ENCODE measurements around the gene PHLDB1. TPM values are rescaled to one million over a fixed set of nuclear protein-coding genes. Genes with fewer than 3 reads are reported as not detected.
A peak's percentile ranks its signal among the peaks of the same experiment; 100 is the strongest.
"Not testable (repeated sequence)": the region's sequence is repeated elsewhere in the genome, so short reads cannot be mapped to it uniquely, and the experiment has no call there.

Gene PHLDB1
- total RNA-seq, 2 donors from 2014 or later: 1.8 to 2.6 TPM

DNA sequence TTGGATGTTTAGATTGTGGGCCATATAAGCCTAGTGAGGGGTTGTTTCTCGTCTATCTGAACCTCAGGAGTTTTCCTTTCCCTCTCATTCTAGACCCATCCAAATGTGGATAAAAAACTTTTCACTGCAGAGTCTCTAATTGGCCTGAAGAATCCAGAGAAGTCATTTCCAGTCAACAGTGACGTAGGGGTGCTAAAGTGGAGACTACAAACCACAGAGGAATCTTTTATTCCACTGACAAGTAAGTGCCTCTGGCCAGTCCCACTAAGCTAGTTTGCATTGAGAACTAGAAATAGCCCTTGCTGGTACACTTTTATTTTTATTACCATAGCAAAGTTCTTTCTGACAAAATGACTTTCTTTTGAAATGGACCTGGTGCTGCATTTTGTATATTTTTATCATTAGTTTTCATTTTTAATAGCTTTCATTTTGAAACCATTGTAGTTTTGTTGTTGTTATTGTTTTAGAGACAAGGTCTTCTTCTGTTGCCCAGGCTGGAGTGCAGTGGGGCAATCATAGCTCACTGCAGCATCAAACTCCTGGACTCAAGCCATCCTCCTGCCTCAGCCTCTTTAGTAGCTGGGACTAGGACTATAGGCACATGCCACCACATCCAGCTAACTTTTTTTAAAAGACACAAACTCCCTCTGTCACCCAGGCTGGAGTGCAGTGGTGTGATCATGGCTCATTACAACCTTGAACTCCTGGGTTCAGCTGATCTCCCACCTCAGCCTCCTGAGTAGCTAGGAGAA lies 14.6 kb upstream of the PHLDB1 start:
- DNase-seq (no peak), ATAC-seq (no peak)
- H3K9me3 ChIP-seq (ENCODE audit: control insufficient read depth, low read length, poor library complexity, severe bottlenecking): no peaks in the 10 kb centered on the region
- peaks cover 4% of the 10 kb centered on the region for H3K36me3 Mint-ChIP-seq (ENCODE audit: low read depth)
- H3K27me3 Mint-ChIP-seq: no peaks in the 10 kb centered on the region
- H3K4me1 Mint-ChIP-seq: peaks cover 10% of the 10 kb centered on the region
- peak overlapping the region; percentile 24 for H3K27ac Mint-ChIP-seq
- no peak overlapping the region for H3K4me3 Mint-ChIP-seq

DNA sequence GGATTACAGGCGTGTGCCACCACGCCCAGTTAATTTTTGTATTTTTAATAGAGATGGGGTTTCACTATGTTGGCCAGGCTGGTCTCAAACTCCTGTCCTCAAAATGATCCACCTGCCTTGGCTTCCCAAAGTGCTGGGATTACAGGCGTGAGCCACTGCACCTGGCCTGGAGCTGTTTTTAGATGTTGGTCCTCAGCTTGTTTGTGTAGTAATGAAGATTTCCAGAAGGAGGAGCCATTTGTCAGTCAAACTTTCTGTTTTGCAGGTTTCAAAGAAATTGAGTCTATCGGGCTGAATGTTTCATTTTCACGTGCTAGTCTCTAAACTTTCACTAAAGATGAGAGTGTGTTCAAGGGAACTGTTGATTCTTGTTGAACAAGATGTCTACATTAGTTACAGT lies 12.4 kb upstream of the PHLDB1 start:
- not testable (repeated sequence) for H3K4me3 Mint-ChIP-seq; H3K27me3 Mint-ChIP-seq; H3K9me3 ChIP-seq (ENCODE audit: control insufficient read depth, low read length, poor library complexity, severe bottlenecking); H3K36me3 Mint-ChIP-seq (ENCODE audit: low read depth); DNase-seq
- peak; percentile 75 for ATAC-seq
- peaks cover 12% of the 10 kb centered on the region for H3K4me1 Mint-ChIP-seq
- peak overlapping the region; percentile 54 for H3K27ac Mint-ChIP-seq

DNA sequence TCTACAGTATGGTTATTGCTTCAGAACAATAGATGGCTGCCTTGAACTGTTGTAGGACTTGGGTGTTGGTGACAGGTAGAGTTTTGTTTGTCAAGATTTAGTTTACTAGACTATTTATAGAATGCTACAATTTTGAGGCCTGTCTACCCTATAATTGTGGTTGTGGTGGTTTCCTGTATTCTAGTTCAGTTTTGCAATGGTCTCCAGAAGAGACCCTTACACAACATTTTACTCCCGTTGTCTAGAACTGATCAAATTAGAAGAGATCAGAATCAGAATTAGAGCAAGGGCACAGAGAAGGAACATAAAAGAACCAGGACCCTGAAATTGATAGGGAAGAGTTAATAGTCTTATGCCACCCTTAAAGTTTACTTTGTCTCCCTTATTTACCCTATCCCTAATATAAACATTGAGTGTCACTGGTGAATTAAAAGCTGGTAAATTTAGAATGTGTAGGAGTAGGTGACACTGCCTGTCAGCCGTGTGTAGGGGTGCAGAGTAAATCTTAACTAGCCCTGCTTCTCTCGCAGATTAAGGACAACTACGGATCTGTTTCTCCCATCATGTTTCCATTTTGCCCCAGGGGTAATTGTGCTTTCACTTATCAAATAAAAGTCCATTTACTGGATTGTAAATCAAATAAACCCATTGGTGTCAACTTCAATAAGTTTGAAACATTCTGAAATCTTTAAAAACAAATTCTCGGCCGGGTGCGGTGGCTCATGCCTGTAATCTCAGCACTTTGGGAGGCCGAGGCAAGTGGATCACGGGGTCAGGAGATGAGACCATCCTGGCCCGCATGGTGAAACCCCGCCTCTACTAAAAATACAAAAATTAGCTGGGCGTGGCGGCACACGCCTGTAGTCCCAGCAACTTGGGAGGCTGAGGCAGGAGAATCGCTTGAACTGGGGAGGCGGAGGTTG lies 10.9 kb upstream of the PHLDB1 start:
- H3K9me3 ChIP-seq (ENCODE audit: control insufficient read depth, low read length, poor library complexity, severe bottlenecking): no peaks in the 10 kb centered on the region
- ATAC-seq (no peak), DNase-seq (no peak)
- H3K4me3 Mint-ChIP-seq: no peak overlapping the region
- no peak overlapping the region for H3K27ac Mint-ChIP-seq
- H3K4me1 Mint-ChIP-seq: peaks cover 12% of the 10 kb centered on the region
- no peaks in the 10 kb centered on the region for H3K27me3 Mint-ChIP-seq
- H3K36me3 Mint-ChIP-seq (ENCODE audit: low read depth): peaks cover 7% of the 10 kb centered on the region

DNA sequence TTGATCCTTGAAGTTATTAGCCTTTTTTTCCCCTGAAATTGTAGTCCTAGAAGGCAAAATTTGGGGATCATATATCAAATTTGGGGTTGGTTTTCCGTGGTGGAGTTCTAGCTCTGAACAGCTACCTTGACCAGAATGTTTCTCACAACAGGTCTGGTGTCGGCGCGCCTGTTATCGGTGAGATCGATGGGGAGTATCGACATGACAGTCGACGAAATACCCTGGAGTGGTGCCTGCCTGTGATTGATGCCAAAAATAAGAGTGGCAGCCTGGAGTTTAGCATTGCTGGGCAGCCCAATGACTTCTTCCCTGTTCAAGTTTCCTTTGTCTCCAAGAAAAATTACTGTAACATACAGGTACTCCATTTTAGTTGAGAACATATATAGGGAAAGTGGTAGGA lies 9.9 kb upstream of the PHLDB1 start:
- H3K9me3 ChIP-seq (ENCODE audit: control insufficient read depth, low read length, poor library complexity, severe bottlenecking): no peaks in the 10 kb centered on the region
- Mint-ChIP-seq H3K27ac (no peak overlapping the region), H3K27me3 (no peaks in the 10 kb centered on the region), H3K4me3 (no peak overlapping the region), H3K4me1 (peaks cover 14% of the 10 kb centered on the region), H3K36me3 (ENCODE audit: low read depth) (peaks cover 13% of the 10 kb centered on the region)
- DNase-seq: no peak
- no peak for ATAC-seq

DNA sequence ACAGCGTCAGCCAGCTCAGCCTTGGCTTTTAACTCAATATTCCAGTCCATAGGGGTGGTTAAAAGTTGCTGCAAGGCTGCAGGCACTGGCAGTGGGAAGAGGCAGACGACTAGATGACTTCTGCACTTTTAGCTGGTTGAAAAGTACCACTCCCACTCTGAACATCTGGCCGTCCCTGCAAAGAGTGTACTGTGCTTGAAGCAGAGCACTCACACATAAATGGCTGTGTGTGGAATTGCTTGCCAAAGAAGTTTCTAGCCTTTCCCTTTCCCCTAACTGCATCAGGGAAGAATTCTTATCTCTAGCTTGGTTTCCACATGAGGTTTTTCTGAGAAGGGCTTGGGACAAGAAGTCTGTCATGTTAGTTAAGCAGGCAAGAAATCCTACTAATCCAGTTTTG lies 5.1 kb upstream of the PHLDB1 start:
- H3K9me3 ChIP-seq (ENCODE audit: control insufficient read depth, low read length, poor library complexity, severe bottlenecking): no peaks in the 10 kb centered on the region
- DNase-seq (no peak), ATAC-seq (no peak)
- peaks cover 8% of the 10 kb centered on the region for H3K4me1 Mint-ChIP-seq
- peaks cover 9% of the 10 kb centered on the region for H3K36me3 Mint-ChIP-seq (ENCODE audit: low read depth)
- no peak overlapping the region for H3K4me3 Mint-ChIP-seq
- no peak overlapping the region for H3K27ac Mint-ChIP-seq
- H3K27me3 Mint-ChIP-seq: no peaks in the 10 kb centered on the region

DNA sequence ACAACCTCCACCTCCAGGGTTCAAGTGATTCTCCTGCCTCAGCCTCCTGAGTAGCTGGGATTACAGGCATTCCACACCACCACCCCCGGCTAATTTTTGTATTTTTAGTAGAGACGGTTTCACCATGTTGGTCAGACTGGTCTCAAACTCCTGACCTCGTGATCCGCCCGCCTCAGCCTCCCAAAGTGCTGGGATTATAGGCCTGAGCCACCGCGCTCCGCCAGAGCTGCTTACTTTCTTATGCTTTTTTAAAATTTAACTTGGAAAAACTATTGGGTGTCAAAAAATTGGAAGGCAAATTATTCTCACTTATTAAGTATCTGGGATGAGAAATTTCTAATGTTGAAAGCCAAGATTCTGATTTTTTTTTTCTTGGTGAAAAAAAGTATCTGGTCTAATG lies 3.7 kb upstream of the PHLDB1 start:
- H3K27ac Mint-ChIP-seq; DNase-seq; H3K4me3 Mint-ChIP-seq; H3K27me3 Mint-ChIP-seq; ATAC-seq; H3K9me3 ChIP-seq (ENCODE audit: control insufficient read depth, low read length, poor library complexity, severe bottlenecking): not testable (repeated sequence)
- peaks cover 11% of the 10 kb centered on the region for H3K4me1 Mint-ChIP-seq
- H3K36me3 Mint-ChIP-seq (ENCODE audit: low read depth): peaks cover 11% of the 10 kb centered on the region

DNA sequence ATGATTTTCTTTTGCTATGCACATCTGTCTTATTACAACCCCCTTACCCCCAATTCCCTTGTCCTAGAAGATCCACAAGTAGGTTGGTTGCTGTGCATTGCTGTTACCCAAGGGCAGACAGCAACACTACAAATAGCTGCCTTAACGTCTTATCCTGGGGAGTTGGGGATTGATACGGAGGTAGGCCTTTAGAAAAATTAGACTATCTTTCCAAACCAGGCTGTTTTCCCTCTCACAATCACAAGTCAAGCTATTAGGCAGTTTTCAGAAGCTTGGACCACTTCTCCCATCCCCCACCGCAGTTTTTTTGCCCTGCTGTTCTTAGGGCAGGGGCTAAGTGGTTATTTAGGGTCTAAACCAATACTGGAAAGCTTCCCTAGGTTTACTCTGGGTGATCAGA lies 2.8 kb upstream of the PHLDB1 start:
- no peak overlapping the region for H3K4me3 Mint-ChIP-seq
- H3K36me3 Mint-ChIP-seq (ENCODE audit: low read depth): peaks cover 18% of the 10 kb centered on the region

DNA sequence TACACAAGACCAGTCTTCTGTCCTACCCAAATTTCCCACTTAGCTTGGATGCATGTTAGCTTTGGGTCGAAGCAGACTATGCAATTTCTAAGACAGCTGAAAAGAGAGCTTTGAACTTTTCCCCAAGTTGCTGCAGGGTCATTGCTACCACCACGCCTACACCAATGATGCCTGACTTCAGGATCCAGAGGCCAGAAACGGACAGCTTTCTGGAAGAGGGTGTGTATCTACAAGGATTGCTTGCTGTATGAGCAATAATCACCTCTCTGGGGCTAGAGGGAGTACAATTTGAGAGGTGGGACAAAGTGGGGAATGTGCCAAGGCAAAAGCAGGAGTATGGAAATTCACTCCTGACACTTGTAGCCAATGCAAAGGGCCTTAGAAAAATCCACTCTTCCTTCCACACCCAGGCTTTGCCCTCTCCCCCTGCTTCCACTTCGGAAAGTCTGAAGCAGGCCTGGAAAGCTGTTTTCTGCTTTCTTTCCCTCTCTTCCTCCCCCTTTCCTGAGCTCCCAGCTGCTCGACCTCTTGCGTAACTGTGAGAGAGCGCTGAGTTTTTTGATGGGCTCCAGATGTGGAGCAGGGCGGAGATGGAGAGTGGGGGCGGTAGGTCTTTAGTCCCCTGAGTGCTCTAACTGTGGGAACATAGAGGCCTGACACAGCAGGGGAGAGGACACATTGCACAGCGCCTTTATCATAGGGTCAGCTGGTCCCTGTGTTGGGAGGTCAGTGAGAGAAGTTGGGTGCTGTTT lies 2.1 kb upstream of the PHLDB1 start:
- Mint-ChIP-seq H3K4me3 (no peak overlapping the region), H3K27me3 (peaks cover 8% of the 10 kb centered on the region), H3K36me3 (ENCODE audit: low read depth) (peaks cover 16% of the 10 kb centered on the region), H3K4me1 (peaks cover 21% of the 10 kb centered on the region), H3K27ac (no peak overlapping the region)
- no peak for ATAC-seq
- no peak for DNase-seq
- no peaks in the 10 kb centered on the region for H3K9me3 ChIP-seq (ENCODE audit: control insufficient read depth, low read length, poor library complexity, severe bottlenecking)

More for the DNA sequence above, 2.8 kb upstream of the PHLDB1 start:
- H3K27ac Mint-ChIP-seq: no peak overlapping the region
- DNase-seq (no peak), ATAC-seq (no peak)
- peaks cover 8% of the 10 kb centered on the region for H3K27me3 Mint-ChIP-seq
- H3K9me3 ChIP-seq (ENCODE audit: control insufficient read depth, low read length, poor library complexity, severe bottlenecking): no peaks in the 10 kb centered on the region
- H3K4me1 Mint-ChIP-seq: peaks cover 19% of the 10 kb centered on the region

DNA sequence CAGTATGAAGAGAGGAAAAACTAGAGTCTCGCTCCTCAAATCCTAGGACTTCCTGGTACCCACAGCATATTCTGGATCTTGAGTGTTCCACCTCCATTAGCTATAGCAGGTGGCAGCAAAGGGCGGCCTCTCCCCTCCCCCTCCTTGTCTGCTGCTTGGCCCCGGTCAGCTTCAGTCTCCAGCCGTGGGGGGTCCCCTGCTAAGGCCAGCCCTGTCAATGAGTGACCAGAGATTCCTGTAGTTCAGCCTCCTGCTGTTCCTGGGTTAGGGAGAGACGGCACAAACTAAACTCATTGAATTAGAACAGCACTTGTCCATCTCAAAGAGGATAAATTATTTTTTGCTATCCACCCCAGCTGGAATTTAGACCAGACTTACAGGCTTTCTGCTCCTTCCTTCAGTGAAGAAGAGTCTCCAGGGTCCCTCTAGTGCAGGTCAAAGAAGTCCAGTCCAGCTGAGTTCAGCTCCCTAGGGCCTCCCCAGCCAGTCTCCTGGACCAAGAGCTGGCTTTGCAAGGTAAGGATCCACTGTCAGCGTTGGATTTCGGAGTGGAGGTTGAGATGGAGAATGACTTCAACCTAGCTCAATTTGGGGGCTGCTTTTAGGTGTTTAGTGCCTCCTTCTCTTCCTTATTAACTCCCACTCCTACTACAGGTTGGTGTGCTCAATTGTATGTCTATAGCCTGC lies 1.1 kb upstream of the PHLDB1 start:
- Mint-ChIP-seq H3K27me3 (peaks cover 12% of the 10 kb centered on the region), H3K4me1 (peaks cover 24% of the 10 kb centered on the region), H3K27ac (no peak overlapping the region), H3K36me3 (ENCODE audit: low read depth) (peaks cover 16% of the 10 kb centered on the region), H3K4me3 (peak overlapping the region; percentile 84)
- no peak for ATAC-seq
- no peak for DNase-seq
- H3K9me3 ChIP-seq (ENCODE audit: control insufficient read depth, low read length, poor library complexity, severe bottlenecking): no peaks in the 10 kb centered on the region

DNA sequence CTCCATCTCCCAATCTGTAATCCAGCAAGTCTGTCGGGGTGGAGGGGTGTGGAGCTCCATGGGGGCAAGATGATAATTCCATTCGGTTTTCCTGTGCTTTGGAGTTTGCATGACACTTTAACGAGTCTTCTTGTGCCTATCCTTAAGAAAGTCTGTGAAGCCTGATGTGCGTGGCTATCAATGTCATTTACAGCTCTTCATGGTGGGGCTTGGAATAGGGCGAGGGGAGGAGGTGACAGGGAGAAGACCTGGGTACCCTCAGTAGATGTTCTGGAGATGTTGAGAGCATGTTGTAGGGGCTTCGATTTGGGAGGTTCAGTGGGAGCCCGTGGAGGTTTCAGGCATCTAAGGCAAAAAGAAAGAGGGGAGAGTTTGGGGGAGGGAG lies 579 bp upstream of the PHLDB1 start:
- Mint-ChIP-seq H3K4me1 (peaks cover 25% of the 10 kb centered on the region), H3K27me3 (peaks cover 13% of the 10 kb centered on the region), H3K4me3 (peak overlapping the region; percentile 84), H3K36me3 (ENCODE audit: low read depth) (peaks cover 13% of the 10 kb centered on the region), H3K27ac (no peak overlapping the region)
- DNase-seq: no peak
- no peak for ATAC-seq
- no peaks in the 10 kb centered on the region for H3K9me3 ChIP-seq (ENCODE audit: control insufficient read depth, low read length, poor library complexity, severe bottlenecking)

DNA sequence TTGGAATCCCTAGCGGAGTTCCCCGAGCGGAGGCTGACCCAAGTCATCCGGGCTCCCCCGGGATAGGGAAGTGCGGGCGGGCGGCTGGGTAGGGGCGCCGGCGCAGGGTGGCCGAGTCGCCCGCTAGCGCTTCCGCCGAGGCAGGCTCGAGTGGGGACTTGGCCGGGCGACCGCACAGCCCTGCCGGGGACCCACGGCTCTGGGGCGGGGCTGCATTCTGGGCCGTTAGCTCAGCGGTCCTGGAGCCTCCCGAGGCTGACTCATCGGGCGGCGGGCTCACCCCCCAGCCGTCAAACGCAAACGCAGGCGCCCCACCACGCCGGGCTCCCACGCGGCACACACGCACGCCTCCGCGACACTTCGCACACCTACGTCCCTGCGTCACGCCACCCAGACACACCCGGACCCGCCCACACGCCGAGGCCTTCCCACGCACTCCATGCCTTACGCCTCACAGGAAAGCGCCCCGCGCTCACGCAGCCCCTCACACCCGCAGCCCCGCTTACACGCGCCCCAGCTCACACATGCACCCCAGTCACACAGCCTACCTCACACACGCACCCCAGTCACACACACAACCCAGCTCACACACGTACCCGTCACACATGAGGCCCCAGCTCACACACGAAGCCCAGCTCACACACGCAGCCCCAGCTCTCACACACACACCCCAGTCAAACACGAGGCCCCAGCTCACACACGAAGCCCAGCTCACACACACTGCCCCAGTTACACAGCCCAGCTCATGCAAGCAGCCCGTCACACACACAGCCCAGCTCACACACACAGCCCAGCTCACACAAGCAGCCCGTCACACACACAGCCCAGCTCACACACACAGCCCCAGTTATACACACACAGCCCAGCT lies 1.2 kb downstream of the PHLDB1 start:
- peaks cover 13% of the 10 kb centered on the region for H3K27me3 Mint-ChIP-seq
- ATAC-seq (peak; percentile 79), DNase-seq (peak; percentile 69 to 86 (median 81))
- peak overlapping the region; percentile 94 for H3K27ac Mint-ChIP-seq
- peak overlapping the region; percentile 96 for H3K4me3 Mint-ChIP-seq
- peaks cover 9% of the 10 kb centered on the region for H3K36me3 Mint-ChIP-seq (ENCODE audit: low read depth)
- H3K9me3 ChIP-seq (ENCODE audit: control insufficient read depth, low read length, poor library complexity, severe bottlenecking): no peaks in the 10 kb centered on the region
- peaks cover 23% of the 10 kb centered on the region for H3K4me1 Mint-ChIP-seq
